ENCODE measurements around the gene TMUB1. TPM values are rescaled to one million over a fixed set of nuclear protein-coding genes. Genes with fewer than 3 reads are reported as not detected.

TMUB1 gene
- total RNA-seq, 4 donors from 2014 or later: 38.4 to 57.2 (median 44.7) TPM

DNA sequence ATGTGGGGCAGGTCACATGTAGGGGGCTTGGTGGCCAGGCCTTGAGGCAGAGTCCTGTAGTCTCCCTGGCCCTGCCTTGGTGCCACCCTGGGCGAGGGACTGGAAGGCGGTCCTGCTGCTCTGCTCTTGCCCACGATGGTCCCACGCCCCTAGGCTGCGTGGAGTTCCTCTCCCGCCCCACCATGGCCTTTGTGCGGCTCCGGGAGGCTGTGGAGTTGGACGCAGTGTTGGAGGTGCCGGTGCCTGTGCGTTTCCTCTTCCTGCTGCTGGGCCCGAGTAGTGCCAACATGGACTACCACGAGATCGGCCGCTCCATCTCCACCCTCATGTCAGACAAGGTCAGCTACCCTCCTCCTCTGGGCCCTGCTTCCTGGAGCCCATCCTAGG is 12.7 kb downstream of the TMUB1 start:
- no peak for TF ChIP-seq POLR2AphosphoS5 (IDR thresholded peaks at IDR 0.05)
- TF ChIP-seq, protein P1, sequence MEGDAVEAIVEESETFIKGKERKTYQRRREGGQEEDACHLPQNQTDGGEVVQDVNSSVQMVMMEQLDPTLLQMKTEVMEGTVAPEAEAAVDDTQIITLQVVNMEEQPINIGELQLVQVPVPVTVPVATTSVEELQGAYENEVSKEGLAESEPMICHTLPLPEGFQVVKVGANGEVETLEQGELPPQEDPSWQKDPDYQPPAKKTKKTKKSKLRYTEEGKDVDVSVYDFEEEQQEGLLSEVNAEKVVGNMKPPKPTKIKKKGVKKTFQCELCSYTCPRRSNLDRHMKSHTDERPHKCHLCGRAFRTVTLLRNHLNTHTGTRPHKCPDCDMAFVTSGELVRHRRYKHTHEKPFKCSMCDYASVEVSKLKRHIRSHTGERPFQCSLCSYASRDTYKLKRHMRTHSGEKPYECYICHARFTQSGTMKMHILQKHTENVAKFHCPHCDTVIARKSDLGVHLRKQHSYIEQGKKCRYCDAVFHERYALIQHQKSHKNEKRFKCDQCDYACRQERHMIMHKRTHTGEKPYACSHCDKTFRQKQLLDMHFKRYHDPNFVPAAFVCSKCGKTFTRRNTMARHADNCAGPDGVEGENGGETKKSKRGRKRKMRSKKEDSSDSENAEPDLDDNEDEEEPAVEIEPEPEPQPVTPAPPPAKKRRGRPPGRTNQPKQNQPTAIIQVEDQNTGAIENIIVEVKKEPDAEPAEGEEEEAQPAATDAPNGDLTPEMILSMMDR (IDR thresholded peaks at IDR 0.05): no peak
- no peak for TF ChIP-seq EP300 (IDR thresholded peaks at IDR 0.05)
- TF ChIP-seq POLR2A (IDR thresholded peaks at IDR 0.05): no peak
- H3K27ac ChIP-seq: no peak overlapping the region
- no peaks in the 10 kb centered on the region for H3K4me1 ChIP-seq
- WGBS, 2 donors (ENCODE audit: low coverage in 1 of 2): 92% methylated on average over 2 of the region's 15 CpGs; no CpG with 5 or more reads in 1 of the 2 donors
- H3K36me3 ChIP-seq: peaks cover 0 to 100% of the 10 kb centered on the region in 2 donors
- H3K4me3 ChIP-seq: no peak overlapping the region
- H3K27me3 ChIP-seq: no peaks in the 10 kb centered on the region
- no peak for ATAC-seq
- H3K9me3 ChIP-seq: no peaks in the 10 kb centered on the region

DNA sequence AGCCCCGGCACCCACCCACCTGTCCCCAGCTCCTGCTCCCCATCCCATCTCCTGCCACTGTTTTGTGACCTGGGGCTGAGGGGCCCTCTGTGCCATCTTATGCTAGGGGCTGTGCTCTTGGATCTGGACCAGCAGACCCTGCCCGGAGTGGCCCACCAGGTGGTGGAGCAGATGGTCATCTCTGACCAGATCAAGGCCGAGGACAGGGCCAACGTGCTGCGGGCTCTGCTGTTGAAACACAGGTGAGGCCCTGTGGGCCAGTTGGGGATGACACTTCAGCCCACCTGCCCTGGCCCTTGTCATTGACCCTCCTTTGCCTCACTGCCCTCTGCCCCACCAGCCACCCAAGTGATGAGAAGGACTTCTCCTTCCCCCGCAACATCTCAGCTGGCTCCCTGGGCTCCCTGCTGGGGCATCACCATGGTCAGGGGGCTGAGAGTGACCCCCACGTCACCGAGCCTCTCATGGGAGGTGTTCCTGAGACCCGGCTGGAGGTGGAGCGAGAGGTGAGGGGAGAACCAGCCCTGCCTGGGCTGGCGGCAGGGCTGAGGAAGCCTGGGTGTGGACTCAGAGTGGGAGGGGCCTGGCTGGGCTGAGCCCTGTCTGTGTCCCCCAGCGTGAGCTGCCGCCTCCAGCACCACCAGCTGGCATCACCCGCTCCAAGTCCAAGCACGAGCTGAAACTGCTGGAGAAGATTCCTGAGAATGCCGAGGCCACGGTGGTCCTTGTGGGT is 13.3 kb downstream of the TMUB1 start:
- Histone ChIP-seq H3K9me3 (no peaks in the 10 kb centered on the region), H3K4me1 (no peaks in the 10 kb centered on the region), H3K4me3 (no peak overlapping the region), H3K27ac (no peak overlapping the region), H3K27me3 (no peaks in the 10 kb centered on the region), H3K36me3 (peaks cover 0 to 100% of the 10 kb centered on the region in 2 donors)
- ATAC-seq: no peak
- no CpG with 5 or more reads among the region's 17 CpGs for WGBS, 2 donors (ENCODE audit: low coverage in 1 of 2)
- TF ChIP-seq POLR2A (IDR thresholded peaks at IDR 0.05): no peak
- no peak for TF ChIP-seq POLR2AphosphoS5 (IDR thresholded peaks at IDR 0.05)
- TF ChIP-seq EP300 (IDR thresholded peaks at IDR 0.05): no peak
- TF ChIP-seq, protein P1 (IDR thresholded peaks at IDR 0.05): no peak

DNA sequence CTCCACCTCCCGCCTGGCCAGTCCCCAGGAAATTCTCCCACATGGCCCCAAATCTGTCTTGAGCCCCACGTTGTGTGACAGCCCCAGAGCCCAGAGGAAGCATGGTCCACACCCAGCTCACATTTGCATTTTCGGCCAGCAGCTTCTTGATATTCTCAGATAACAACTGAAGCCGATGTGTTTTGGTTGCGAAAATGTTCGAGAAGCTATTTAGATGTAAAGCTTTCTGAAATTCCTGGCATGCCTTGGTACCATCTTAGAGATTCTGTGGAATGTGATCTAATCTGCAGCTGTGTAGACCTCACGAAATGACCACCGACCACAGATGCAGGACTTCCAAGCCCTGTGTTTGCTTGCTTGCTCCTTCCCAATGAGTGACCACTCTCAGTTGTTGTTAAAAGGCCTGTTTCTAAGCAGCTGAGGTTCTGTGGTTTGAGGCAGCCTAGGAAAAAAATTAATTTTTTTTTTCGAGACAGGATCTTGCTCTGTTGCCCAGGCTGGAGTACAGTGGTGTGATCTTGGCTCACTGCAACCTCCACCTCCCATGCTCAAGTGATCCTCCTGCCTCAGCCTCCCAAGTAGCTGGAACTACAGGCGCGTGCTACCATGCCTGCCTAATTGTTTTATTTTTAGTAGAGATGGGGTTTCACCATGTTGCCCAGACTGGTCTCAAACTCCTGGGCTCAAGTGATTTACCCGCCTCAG is 15.1 kb downstream of the TMUB1 start:
- TF ChIP-seq EP300 (IDR thresholded peaks at IDR 0.05): no peak
- TF ChIP-seq POLR2AphosphoS5 (IDR thresholded peaks at IDR 0.05): no peak
- TF ChIP-seq POLR2A (IDR thresholded peaks at IDR 0.05): no peak
- TF ChIP-seq, protein P1 (IDR thresholded peaks at IDR 0.05): no peak
- Histone ChIP-seq H3K9me3 (no peaks in the 10 kb centered on the region), H3K27me3 (no peaks in the 10 kb centered on the region), H3K27ac (no peak overlapping the region), H3K4me3 (no peak overlapping the region), H3K4me1 (peaks cover 0 to 10% (median 0%) of the 10 kb centered on the region in 3 donors), H3K36me3 (peaks cover 0 to 98% of the 10 kb centered on the region in 2 donors)
- no peak for ATAC-seq
- 72 to 87% methylated on average over 4 to 7 of the region's 12 CpGs for WGBS, 2 donors (ENCODE audit: low coverage in 1 of 2)

DNA sequence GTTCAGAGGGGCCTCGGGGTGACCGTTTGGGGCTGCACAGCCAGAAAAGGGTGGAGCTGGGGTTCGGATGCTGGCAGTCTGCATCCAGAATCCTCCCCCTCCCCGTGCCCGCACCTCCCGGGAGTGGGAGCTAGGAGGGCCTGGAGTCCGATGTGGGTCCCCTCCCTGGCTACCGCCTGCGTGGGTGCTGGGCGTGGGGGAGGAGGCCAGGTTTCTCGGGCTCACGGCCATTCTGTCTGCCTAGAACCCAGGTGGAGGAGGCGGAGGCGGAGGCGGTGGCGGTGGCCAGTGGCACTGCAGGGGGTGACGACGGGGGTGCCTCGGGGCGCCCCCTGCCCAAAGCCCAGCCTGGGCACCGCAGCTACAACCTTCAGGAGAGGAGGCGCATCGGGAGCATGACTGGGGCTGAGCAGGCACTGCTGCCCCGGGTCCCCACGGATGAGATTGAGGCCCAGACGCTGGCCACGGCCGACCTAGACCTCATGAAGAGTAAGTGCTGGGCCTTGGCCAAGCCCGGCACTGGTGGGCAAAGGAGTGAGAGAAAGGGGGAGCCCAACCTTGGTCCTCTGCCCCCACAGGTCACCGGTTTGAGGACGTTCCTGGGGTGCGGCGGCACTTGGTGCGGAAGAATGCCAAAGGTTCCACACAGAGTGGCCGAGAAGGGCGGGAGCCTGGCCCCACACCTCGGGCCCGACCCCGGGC is 16.9 kb downstream of the TMUB1 start:
- no CpG with 5 or more reads among the region's 39 CpGs for WGBS, 2 donors (ENCODE audit: low coverage in 1 of 2)
- H3K4me3 ChIP-seq: no peak overlapping the region
- ATAC-seq: no peak
- H3K27ac ChIP-seq: no peak overlapping the region
- no peaks in the 10 kb centered on the region for H3K9me3 ChIP-seq
- TF ChIP-seq EP300 (IDR thresholded peaks at IDR 0.05) (no peak), POLR2AphosphoS5 (IDR thresholded peaks at IDR 0.05) (no peak), POLR2A (IDR thresholded peaks at IDR 0.05) (no peak)
- TF ChIP-seq, protein P1 (IDR thresholded peaks at IDR 0.05): no peak
- peaks cover under 1 to 28% (median 12%) of the 10 kb centered on the region in 3 donors for H3K4me1 ChIP-seq
- H3K36me3 ChIP-seq: peaks cover 0 to 85% of the 10 kb centered on the region in 2 donors
- H3K27me3 ChIP-seq: no peaks in the 10 kb centered on the region

Data from gastroesophageal sphincter (tissue), 4 donors.